ENCODE data around the gene CRTC3.
"Not testable (repeated sequence)": the region's sequence is repeated elsewhere in the genome, so short reads cannot be mapped to it uniquely, and the experiment has no call there.

The CRTC3 gene

DNA sequence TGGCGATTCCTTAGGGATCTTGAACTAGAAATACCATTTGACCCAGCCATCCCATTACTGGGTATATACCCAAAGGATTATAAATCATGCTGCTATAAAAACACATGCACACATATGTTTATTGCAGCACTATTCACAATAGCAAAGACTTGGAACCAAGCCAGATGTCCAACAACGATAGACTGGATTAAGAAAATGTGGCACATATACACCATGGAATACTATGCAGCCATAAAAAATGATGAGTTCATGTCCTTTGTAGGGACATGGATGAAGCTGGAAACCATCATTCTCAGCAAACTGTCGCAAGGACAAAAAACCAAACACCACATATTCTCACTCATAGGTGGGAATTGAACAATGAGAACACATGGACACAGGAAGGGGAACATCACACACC is 107.3 kb downstream of the CRTC3 start:
- not testable (repeated sequence) for H3K9ac ChIP-seq (ENCODE audit: low read depth, low read length); H3K9me3 ChIP-seq (replicated peaks; ENCODE audit: low read length); H3K27me3 ChIP-seq (ENCODE audit: control insufficient read depth, insufficient read depth, low read length); H3K4me3 ChIP-seq (ENCODE audit: low read length); H3K4me1 ChIP-seq (ENCODE audit: control insufficient read depth, insufficient read depth, low read length); H3K4me2 ChIP-seq (ENCODE audit: low read length)
- H3K36me3 ChIP-seq (ENCODE audit: insufficient read depth, low read length): peaks cover 39% of the 10 kb centered on the region

DNA sequence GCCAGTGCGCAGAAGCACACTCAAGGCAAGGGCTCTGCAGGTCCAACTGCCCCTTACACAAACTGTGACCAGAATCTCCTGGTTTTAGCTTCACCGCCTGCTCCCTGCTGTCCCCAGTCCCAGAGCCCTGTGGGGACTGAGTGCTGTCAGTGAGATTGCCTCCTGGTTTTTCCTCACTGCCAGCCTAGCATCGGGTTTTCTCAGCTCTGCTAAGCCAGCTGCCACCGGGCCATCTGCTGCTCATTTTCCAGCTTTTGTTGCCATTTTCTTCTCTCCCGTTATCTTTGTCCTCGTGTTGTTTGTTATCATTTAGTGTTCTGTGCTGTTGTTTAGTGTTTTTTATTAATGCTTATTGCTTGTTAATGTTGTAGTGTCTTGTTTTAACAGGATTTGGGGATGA is 108.0 kb downstream of the CRTC3 start:
- H3K36me3 ChIP-seq (ENCODE audit: insufficient read depth, low read length): peaks cover 39% of the 10 kb centered on the region
- no peak overlapping the region for H3K4me2 ChIP-seq (ENCODE audit: low read length)
- no peaks in the 10 kb centered on the region for H3K27me3 ChIP-seq (ENCODE audit: control insufficient read depth, insufficient read depth, low read length)
- no peaks in the 10 kb centered on the region for H3K9me3 ChIP-seq (replicated peaks; ENCODE audit: low read length)
- H3K4me3 ChIP-seq (ENCODE audit: low read length): no peak overlapping the region
- H3K4me1 ChIP-seq (ENCODE audit: control insufficient read depth, insufficient read depth, low read length): no peaks in the 10 kb centered on the region
- no peak overlapping the region for H3K9ac ChIP-seq (ENCODE audit: low read depth, low read length)

DNA sequence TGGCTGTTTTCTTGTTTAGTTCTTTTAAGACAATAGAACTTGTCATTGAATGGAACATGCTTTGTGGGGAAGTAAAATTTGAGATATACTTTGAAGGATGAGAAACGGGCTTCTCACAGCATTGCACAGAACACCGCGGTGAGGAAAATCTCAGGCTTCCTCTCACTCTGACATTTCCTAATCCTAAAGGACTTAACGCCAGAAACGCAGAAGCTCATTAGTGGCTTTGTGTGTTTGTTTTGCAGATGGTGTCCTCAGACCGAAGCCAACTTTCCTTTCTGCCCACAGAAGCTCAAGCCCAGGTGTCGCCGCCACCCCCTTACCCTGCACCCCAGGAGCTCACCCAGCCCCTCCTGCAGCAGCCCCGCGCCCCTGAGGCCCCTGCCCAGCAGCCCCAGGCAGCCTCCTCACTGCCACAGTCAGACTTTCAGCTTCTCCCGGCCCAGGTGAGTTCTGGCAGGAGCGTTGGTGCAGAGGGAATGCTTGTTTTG is 108.5 kb downstream of the CRTC3 start:
- H3K27me3 ChIP-seq (ENCODE audit: control insufficient read depth, insufficient read depth, low read length): no peaks in the 10 kb centered on the region
- H3K9ac ChIP-seq (ENCODE audit: low read depth, low read length): no peak overlapping the region
- peaks cover 41% of the 10 kb centered on the region for H3K36me3 ChIP-seq (ENCODE audit: insufficient read depth, low read length)

DNA sequence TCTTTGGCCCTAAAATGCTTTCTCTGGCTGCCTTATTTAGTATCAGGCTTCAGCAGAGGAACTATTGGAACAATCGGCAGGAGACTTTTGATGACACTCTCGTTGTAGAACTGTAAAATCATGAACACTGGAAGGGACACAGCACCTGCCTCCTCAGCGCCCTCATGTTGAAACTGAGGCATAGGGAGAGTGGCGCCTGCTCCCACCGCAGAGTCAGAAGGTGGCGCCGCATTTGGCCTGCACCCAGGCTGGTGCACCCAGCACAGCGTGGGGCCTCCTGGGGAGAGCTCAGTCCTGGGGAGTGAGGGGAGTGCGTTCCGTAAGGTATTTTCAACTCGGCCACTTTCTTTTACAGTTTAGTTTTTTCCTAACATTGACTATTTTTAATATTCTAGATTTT is 109.2 kb downstream of the CRTC3 start:
- Histone ChIP-seq H3K27me3 (ENCODE audit: control insufficient read depth, insufficient read depth, low read length) (no peaks in the 10 kb centered on the region), H3K4me2 (ENCODE audit: low read length) (no peak overlapping the region), H3K9me3 (replicated peaks; ENCODE audit: low read length) (no peaks in the 10 kb centered on the region), H3K4me1 (ENCODE audit: control insufficient read depth, insufficient read depth, low read length) (no peaks in the 10 kb centered on the region), H3K36me3 (ENCODE audit: insufficient read depth, low read length) (peaks cover 46% of the 10 kb centered on the region), H3K4me3 (ENCODE audit: low read length) (no peak overlapping the region), H3K9ac (ENCODE audit: low read depth, low read length) (no peak overlapping the region)

More for the DNA sequence above, 108.5 kb downstream of the CRTC3 start:
- Histone ChIP-seq H3K4me1 (ENCODE audit: control insufficient read depth, insufficient read depth, low read length) (no peaks in the 10 kb centered on the region), H3K4me2 (ENCODE audit: low read length) (no peak overlapping the region), H3K9me3 (replicated peaks; ENCODE audit: low read length) (no peaks in the 10 kb centered on the region), H3K4me3 (ENCODE audit: low read length) (no peak overlapping the region)

DNA sequence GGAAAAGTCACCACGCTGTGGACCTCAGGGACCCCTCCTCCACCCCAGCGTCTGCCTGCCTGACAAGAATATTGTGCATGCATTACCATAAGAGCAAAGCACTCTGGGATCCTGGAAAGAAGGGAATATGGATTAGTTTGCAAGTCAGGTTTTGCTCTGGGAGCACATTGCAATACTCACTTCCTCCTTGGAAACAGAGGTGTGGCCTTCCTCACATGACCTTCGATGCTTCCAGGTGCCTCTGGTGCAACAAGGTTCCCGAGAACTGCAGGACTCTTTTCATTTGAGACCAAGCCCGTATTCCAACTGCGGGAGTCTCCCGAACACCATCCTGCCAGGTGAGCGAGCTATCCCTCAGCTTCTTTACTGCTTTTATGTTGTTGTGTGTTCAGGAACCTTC is 111.1 kb downstream of the CRTC3 start:
- Histone ChIP-seq H3K4me1 (ENCODE audit: control insufficient read depth, insufficient read depth, low read length) (no peaks in the 10 kb centered on the region), H3K36me3 (ENCODE audit: insufficient read depth, low read length) (peaks cover 42% of the 10 kb centered on the region), H3K4me2 (ENCODE audit: low read length) (no peak overlapping the region), H3K9ac (ENCODE audit: low read depth, low read length) (no peak overlapping the region), H3K27me3 (ENCODE audit: control insufficient read depth, insufficient read depth, low read length) (no peaks in the 10 kb centered on the region), H3K9me3 (replicated peaks; ENCODE audit: low read length) (no peaks in the 10 kb centered on the region), H3K4me3 (ENCODE audit: low read length) (no peak overlapping the region)

DNA sequence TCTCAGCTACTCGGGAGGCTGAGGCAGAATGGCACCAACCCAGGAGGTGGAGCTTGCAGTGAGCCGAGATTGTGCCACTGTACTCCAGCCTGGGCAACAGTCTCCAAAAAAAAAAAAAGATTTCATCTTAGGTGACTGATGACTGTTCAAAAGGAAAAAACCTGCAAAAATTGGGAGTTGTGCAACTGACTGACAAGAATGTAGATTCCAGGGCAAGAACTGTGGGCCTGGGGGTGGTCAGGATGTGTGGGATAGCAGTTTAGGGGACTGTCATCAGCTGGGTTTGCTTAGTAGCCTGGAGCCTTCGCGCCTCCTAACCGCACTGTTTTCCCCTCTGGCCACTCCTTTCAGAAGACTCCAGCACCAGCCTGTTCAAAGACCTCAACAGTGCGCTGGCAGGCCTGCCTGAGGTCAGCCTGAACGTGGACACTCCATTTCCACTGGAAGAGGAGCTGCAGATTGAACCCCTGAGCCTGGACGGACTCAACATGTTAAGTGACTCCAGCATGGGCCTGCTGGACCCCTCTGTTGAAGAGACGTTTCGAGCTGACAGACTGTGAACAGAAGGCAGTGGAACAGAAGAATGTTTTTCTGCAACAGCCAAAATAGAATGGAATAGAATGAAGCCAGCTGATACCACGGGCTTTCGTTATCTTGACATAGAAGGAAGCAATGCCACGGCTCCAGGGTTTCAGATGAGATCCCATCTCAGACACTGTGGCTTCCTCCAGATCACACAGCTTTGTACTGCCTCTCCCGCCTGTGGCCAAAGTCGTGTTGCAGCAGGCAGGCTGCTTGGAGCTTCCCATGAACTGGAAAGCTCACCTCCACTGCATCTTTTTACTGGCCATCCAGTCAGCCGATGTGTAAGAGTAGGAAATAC is 112.1 kb downstream of the CRTC3 start:
- no peak overlapping the region for H3K9ac ChIP-seq (ENCODE audit: low read depth, low read length)
- H3K36me3 ChIP-seq (ENCODE audit: insufficient read depth, low read length): peaks cover 42% of the 10 kb centered on the region
- no peak overlapping the region for H3K4me3 ChIP-seq (ENCODE audit: low read length)

GRCh38 chr15:90642464-90643300 is 113.0 kb downstream of the CRTC3 start:
- Histone ChIP-seq H3K4me1 (ENCODE audit: control insufficient read depth, insufficient read depth, low read length) (no peaks in the 10 kb centered on the region), H3K9ac (ENCODE audit: low read depth, low read length) (no peak overlapping the region), H3K9me3 (replicated peaks; ENCODE audit: low read length) (no peaks in the 10 kb centered on the region), H3K4me3 (ENCODE audit: low read length) (no peak overlapping the region), H3K27me3 (ENCODE audit: control insufficient read depth, insufficient read depth, low read length) (no peaks in the 10 kb centered on the region), H3K4me2 (ENCODE audit: low read length) (no peak overlapping the region), H3K36me3 (ENCODE audit: insufficient read depth, low read length) (peaks cover 42% of the 10 kb centered on the region)

More for the DNA sequence above, 112.1 kb downstream of the CRTC3 start:
- Histone ChIP-seq H3K4me2 (ENCODE audit: low read length) (no peak overlapping the region), H3K27me3 (ENCODE audit: control insufficient read depth, insufficient read depth, low read length) (no peaks in the 10 kb centered on the region), H3K4me1 (ENCODE audit: control insufficient read depth, insufficient read depth, low read length) (no peaks in the 10 kb centered on the region), H3K9me3 (replicated peaks; ENCODE audit: low read length) (no peaks in the 10 kb centered on the region)

DNA sequence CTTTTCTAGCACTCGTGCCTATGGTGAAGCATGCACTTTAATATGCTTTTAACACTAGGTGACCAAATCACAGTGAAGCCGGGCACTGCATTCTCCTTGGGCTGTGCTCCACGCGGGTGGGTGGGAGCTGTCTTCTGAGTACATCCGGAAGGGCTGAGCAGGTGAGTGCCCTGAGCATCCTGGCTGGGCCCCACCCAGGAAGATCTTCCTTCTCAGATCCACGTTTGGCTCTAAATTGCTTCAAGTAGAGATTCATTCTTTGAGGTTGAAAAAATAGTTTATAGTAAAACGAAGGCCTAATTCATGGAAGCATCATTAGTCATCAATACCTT is 113.5 kb downstream of the CRTC3 start:
- H3K27me3 ChIP-seq (ENCODE audit: control insufficient read depth, insufficient read depth, low read length): no peaks in the 10 kb centered on the region
- H3K9me3 ChIP-seq (replicated peaks; ENCODE audit: low read length): no peaks in the 10 kb centered on the region
- peaks cover 42% of the 10 kb centered on the region for H3K36me3 ChIP-seq (ENCODE audit: insufficient read depth, low read length)
- H3K4me3 ChIP-seq (ENCODE audit: low read length): no peak overlapping the region
- H3K9ac ChIP-seq (ENCODE audit: low read depth, low read length): no peak overlapping the region
- peaks cover 2% of the 10 kb centered on the region for H3K4me1 ChIP-seq (ENCODE audit: control insufficient read depth, insufficient read depth, low read length)
- H3K4me2 ChIP-seq (ENCODE audit: low read length): no peak overlapping the region

DNA sequence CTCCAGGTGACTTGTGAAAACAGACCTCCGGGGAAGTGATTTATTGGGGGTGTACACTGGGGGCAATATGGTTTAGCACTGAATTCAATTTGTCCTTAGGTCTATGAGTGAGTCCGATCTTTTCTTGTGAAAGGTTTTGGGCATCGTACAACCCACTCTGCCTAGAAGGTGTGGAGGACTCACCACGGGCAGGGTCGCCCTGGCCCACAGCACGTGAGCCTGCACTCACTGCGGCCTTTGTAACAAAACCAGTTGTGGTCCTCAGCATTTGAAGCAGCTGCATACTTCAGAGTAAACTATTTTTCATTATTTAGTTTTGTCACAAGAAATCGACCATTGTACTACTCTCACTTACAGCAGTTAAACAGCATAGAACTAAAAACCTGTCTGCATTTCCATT is 114.8 kb downstream of the CRTC3 start:
- H3K4me2 ChIP-seq (ENCODE audit: low read length): no peak overlapping the region
- peaks cover 36% of the 10 kb centered on the region for H3K36me3 ChIP-seq (ENCODE audit: insufficient read depth, low read length)
- H3K27me3 ChIP-seq (ENCODE audit: control insufficient read depth, insufficient read depth, low read length): no peaks in the 10 kb centered on the region
- no peak overlapping the region for H3K4me3 ChIP-seq (ENCODE audit: low read length)
- H3K9me3 ChIP-seq (replicated peaks; ENCODE audit: low read length): no peaks in the 10 kb centered on the region
- H3K4me1 ChIP-seq (ENCODE audit: control insufficient read depth, insufficient read depth, low read length): peaks cover 12% of the 10 kb centered on the region
- H3K9ac ChIP-seq (ENCODE audit: low read depth, low read length): no peak overlapping the region

DNA sequence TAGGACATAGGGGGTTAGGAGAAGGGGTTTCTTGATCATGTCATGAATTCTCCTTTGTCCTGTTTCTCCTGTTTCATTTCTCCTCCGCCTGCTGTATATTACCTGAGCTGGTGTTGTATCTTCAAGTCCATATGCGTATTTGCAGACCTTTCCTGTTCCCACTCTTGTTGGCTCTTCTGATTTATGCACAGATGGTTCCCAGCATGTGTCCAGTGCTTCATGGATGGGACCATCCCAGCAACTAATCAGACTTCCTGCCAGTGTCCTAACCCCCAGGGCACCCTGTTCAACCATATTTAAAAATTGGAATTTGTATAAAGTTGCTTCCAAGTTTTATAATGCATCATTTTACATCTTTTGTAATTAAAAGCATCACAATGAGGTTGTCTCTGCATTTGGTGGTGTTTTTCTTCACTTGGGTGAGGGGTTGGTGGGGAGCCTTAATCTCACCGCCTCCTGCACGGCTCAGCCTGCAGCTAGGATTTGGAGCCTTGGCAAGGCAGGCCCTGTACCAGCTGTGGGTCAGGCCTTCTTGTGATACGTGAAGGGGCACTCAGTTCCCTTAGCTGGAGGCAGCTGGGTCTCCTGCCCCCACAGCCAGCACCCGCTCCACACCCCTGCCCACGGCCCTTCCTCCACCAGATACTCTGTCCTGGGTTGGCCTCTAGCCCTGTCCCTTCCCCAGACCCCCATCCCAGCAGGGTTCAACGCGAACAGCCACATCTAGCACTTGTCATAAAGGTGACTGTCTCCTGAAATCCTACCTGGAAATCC is 115.4 kb downstream of the CRTC3 start:
- H3K4me2 ChIP-seq (ENCODE audit: low read length): no peak overlapping the region
- H3K4me3 ChIP-seq (ENCODE audit: low read length): no peak overlapping the region
- no peaks in the 10 kb centered on the region for H3K9me3 ChIP-seq (replicated peaks; ENCODE audit: low read length)
- H3K36me3 ChIP-seq (ENCODE audit: insufficient read depth, low read length): peaks cover 35% of the 10 kb centered on the region
- H3K4me1 ChIP-seq (ENCODE audit: control insufficient read depth, insufficient read depth, low read length): peaks cover 18% of the 10 kb centered on the region
- no peaks in the 10 kb centered on the region for H3K27me3 ChIP-seq (ENCODE audit: control insufficient read depth, insufficient read depth, low read length)
- no peak overlapping the region for H3K9ac ChIP-seq (ENCODE audit: low read depth, low read length)

GRCh38 chr15:90645873-90646575 is 116.3 kb downstream of the CRTC3 start:
- Histone ChIP-seq H3K36me3 (ENCODE audit: insufficient read depth, low read length) (peaks cover 27% of the 10 kb centered on the region), H3K9ac (ENCODE audit: low read depth, low read length) (no peak overlapping the region), H3K27me3 (ENCODE audit: control insufficient read depth, insufficient read depth, low read length) (no peaks in the 10 kb centered on the region), H3K9me3 (replicated peaks; ENCODE audit: low read length) (no peaks in the 10 kb centered on the region), H3K4me2 (ENCODE audit: low read length) (no peak overlapping the region), H3K4me3 (ENCODE audit: low read length) (no peak overlapping the region), H3K4me1 (ENCODE audit: control insufficient read depth, insufficient read depth, low read length) (peaks cover 24% of the 10 kb centered on the region)
